ENCODE results near the gene UBAC2. TPM values are rescaled to one million over a fixed set of nuclear protein-coding genes. Genes with fewer than 3 reads are reported as not detected.

UBAC2 gene
- total and polyA plus RNA-seq, 2 donors = 42.8 to 69.1 TPM

- Histone ChIP-seq H3K4me1 (ENCODE audit: control insufficient read depth in 2 of 2, insufficient read depth in 2 of 2, low read length in 2 of 2) (peaks cover 9 to 25% of the 10 kb centered on the region in 2 donors), H3K4me3 (ENCODE audit: low read length in 2 of 2) (no peak overlapping the region), H3K27ac (ENCODE audit: low read depth in 1 of 2, low read length in 1 of 2) (peak overlapping the region; percentile 65 to 76), H3K36me3 (ENCODE audit: control insufficient read depth in 2 of 2, insufficient read depth in 2 of 2, low read length in 1 of 2) (peaks cover 9 to 19% of the 10 kb centered on the region in 2 donors), H3K27me3 (ENCODE audit: control insufficient read depth in 2 of 2, insufficient read depth in 1 of 2, low read length in 1 of 2) (no peaks in the 10 kb centered on the region), H3K9me3 (ENCODE audit: control insufficient read depth in 2 of 2, insufficient read depth in 1 of 2, low read length in 1 of 2) (no peaks in the 10 kb centered on the region)
- DNase-seq (ENCODE audit: low read depth in 6 of 9, low spot score in 9 of 9) = peak in 1 of 9 donors; percentile 56
- WGBS = 8% methylated on average over 1 of the region's 1 CpG
These were observed 81.9 kb downstream of the UBAC2 start for GRCh38 chr13:99282264-99283231.

GRCh38 chr13:99285432-99286182 lies 85.0 kb downstream of the UBAC2 start:
- WGBS = 96% methylated on average over 10 of the region's 10 CpGs
- Histone ChIP-seq H3K4me1 (ENCODE audit: control insufficient read depth in 2 of 2, insufficient read depth in 2 of 2, low read length in 2 of 2) (peaks cover 9 to 20% of the 10 kb centered on the region in 2 donors), H3K27ac (ENCODE audit: low read depth in 1 of 2, low read length in 1 of 2) (no peak overlapping the region)

GRCh38 chr13:99287551-99287950 lies 86.9 kb downstream of the UBAC2 start:
- peaks cover 4 to 10% of the 10 kb centered on the region in 2 donors for H3K4me1 ChIP-seq (ENCODE audit: control insufficient read depth in 2 of 2, insufficient read depth in 2 of 2, low read length in 2 of 2)
- no peak for DNase-seq (ENCODE audit: low read depth in 6 of 9, low spot score in 9 of 9)
- 90% methylated on average over 4 of the region's 4 CpGs for WGBS
- no peak overlapping the region for H3K27ac ChIP-seq (ENCODE audit: low read depth in 1 of 2, low read length in 1 of 2)
- H3K9me3 ChIP-seq (ENCODE audit: control insufficient read depth in 2 of 2, insufficient read depth in 1 of 2, low read length in 1 of 2) = no peaks in the 10 kb centered on the region
- no peaks in the 10 kb centered on the region for H3K27me3 ChIP-seq (ENCODE audit: control insufficient read depth in 2 of 2, insufficient read depth in 1 of 2, low read length in 1 of 2)
- no peak overlapping the region for H3K4me3 ChIP-seq (ENCODE audit: low read length in 2 of 2)
- H3K36me3 ChIP-seq (ENCODE audit: control insufficient read depth in 2 of 2, insufficient read depth in 2 of 2, low read length in 1 of 2) = peaks cover 8 to 9% of the 10 kb centered on the region in 2 donors

More at GRCh38 chr13:99285432-99286182, 85.0 kb downstream of the UBAC2 start:
- Histone ChIP-seq H3K9me3 (ENCODE audit: control insufficient read depth in 2 of 2, insufficient read depth in 1 of 2, low read length in 1 of 2) (no peaks in the 10 kb centered on the region), H3K27me3 (ENCODE audit: control insufficient read depth in 2 of 2, insufficient read depth in 1 of 2, low read length in 1 of 2) (no peaks in the 10 kb centered on the region), H3K4me3 (ENCODE audit: low read length in 2 of 2) (no peak overlapping the region), H3K36me3 (ENCODE audit: control insufficient read depth in 2 of 2, insufficient read depth in 2 of 2, low read length in 1 of 2) (peaks cover 8 to 12% of the 10 kb centered on the region in 2 donors)
- no peak for DNase-seq (ENCODE audit: low read depth in 6 of 9, low spot score in 9 of 9)

- 75% methylated on average over 2 of the region's 2 CpGs for WGBS
- Histone ChIP-seq H3K36me3 (ENCODE audit: control insufficient read depth in 2 of 2, insufficient read depth in 2 of 2, low read length in 1 of 2) (peaks cover 8 to 9% of the 10 kb centered on the region in 2 donors), H3K4me3 (ENCODE audit: low read length in 2 of 2) (no peak overlapping the region), H3K9me3 (ENCODE audit: control insufficient read depth in 2 of 2, insufficient read depth in 1 of 2, low read length in 1 of 2) (no peaks in the 10 kb centered on the region), H3K4me1 (ENCODE audit: control insufficient read depth in 2 of 2, insufficient read depth in 2 of 2, low read length in 2 of 2) (peaks cover 4 to 10% of the 10 kb centered on the region in 2 donors), H3K27me3 (ENCODE audit: control insufficient read depth in 2 of 2, insufficient read depth in 1 of 2, low read length in 1 of 2) (no peaks in the 10 kb centered on the region), H3K27ac (ENCODE audit: low read depth in 1 of 2, low read length in 1 of 2) (peak overlapping the region in 1 of 2 donors; percentile 21)
- no peak for DNase-seq (ENCODE audit: low read depth in 6 of 9, low spot score in 9 of 9)
These were observed 87.4 kb downstream of the UBAC2 start for GRCh38 chr13:99288089-99288488.

GRCh38 chr13:99289271-99289670 lies 88.6 kb downstream of the UBAC2 start:
- Histone ChIP-seq H3K36me3 (ENCODE audit: control insufficient read depth in 2 of 2, insufficient read depth in 2 of 2, low read length in 1 of 2) (peaks cover 11 to 14% of the 10 kb centered on the region in 2 donors), H3K27me3 (ENCODE audit: control insufficient read depth in 2 of 2, insufficient read depth in 1 of 2, low read length in 1 of 2) (no peaks in the 10 kb centered on the region), H3K4me3 (ENCODE audit: low read length in 2 of 2) (no peak overlapping the region), H3K9me3 (ENCODE audit: control insufficient read depth in 2 of 2, insufficient read depth in 1 of 2, low read length in 1 of 2) (no peaks in the 10 kb centered on the region), H3K4me1 (ENCODE audit: control insufficient read depth in 2 of 2, insufficient read depth in 2 of 2, low read length in 2 of 2) (peaks cover 4 to 10% of the 10 kb centered on the region in 2 donors), H3K27ac (ENCODE audit: low read depth in 1 of 2, low read length in 1 of 2) (no peak overlapping the region)
- WGBS = 94% methylated on average over 2 of the region's 2 CpGs
- DNase-seq (ENCODE audit: low read depth in 6 of 9, low spot score in 9 of 9) = no peak

- Histone ChIP-seq H3K27me3 (ENCODE audit: control insufficient read depth in 2 of 2, insufficient read depth in 1 of 2, low read length in 1 of 2) (no peaks in the 10 kb centered on the region), H3K36me3 (ENCODE audit: control insufficient read depth in 2 of 2, insufficient read depth in 2 of 2, low read length in 1 of 2) (peaks cover 11 to 17% of the 10 kb centered on the region in 2 donors), H3K4me1 (ENCODE audit: control insufficient read depth in 2 of 2, insufficient read depth in 2 of 2, low read length in 2 of 2) (peaks cover 4 to 10% of the 10 kb centered on the region in 2 donors), H3K27ac (ENCODE audit: low read depth in 1 of 2, low read length in 1 of 2) (no peak overlapping the region), H3K4me3 (ENCODE audit: low read length in 2 of 2) (no peak overlapping the region), H3K9me3 (ENCODE audit: control insufficient read depth in 2 of 2, insufficient read depth in 1 of 2, low read length in 1 of 2) (no peaks in the 10 kb centered on the region)
- DNase-seq (ENCODE audit: low read depth in 6 of 9, low spot score in 9 of 9) = no peak
- 95% methylated on average over 7 of the region's 7 CpGs for WGBS
These were observed 89.2 kb downstream of the UBAC2 start for GRCh38 chr13:99289674-99290337.

GRCh38 chr13:99290894-99291293 lies 90.2 kb downstream of the UBAC2 start:
- no peaks in the 10 kb centered on the region for H3K9me3 ChIP-seq (ENCODE audit: control insufficient read depth in 2 of 2, insufficient read depth in 1 of 2, low read length in 1 of 2)
- 99% methylated on average over 3 of the region's 3 CpGs for WGBS
- H3K36me3 ChIP-seq (ENCODE audit: control insufficient read depth in 2 of 2, insufficient read depth in 2 of 2, low read length in 1 of 2) = peaks cover 11 to 27% of the 10 kb centered on the region in 2 donors
- no peak overlapping the region for H3K4me3 ChIP-seq (ENCODE audit: low read length in 2 of 2)
- H3K4me1 ChIP-seq (ENCODE audit: control insufficient read depth in 2 of 2, insufficient read depth in 2 of 2, low read length in 2 of 2) = peaks cover under 1 to 8% of the 10 kb centered on the region in 2 donors
- no peaks in the 10 kb centered on the region for H3K27me3 ChIP-seq (ENCODE audit: control insufficient read depth in 2 of 2, insufficient read depth in 1 of 2, low read length in 1 of 2)
- no peak for DNase-seq (ENCODE audit: low read depth in 6 of 9, low spot score in 9 of 9)
- no peak overlapping the region for H3K27ac ChIP-seq (ENCODE audit: low read depth in 1 of 2, low read length in 1 of 2)

- Histone ChIP-seq H3K27ac (ENCODE audit: low read depth in 1 of 2, low read length in 1 of 2) (no peak overlapping the region), H3K4me1 (ENCODE audit: control insufficient read depth in 2 of 2, insufficient read depth in 2 of 2, low read length in 2 of 2) (peaks cover 0 to 5% of the 10 kb centered on the region in 2 donors), H3K36me3 (ENCODE audit: control insufficient read depth in 2 of 2, insufficient read depth in 2 of 2, low read length in 1 of 2) (peaks cover 5 to 23% of the 10 kb centered on the region in 2 donors), H3K27me3 (ENCODE audit: control insufficient read depth in 2 of 2, insufficient read depth in 1 of 2, low read length in 1 of 2) (no peaks in the 10 kb centered on the region), H3K9me3 (ENCODE audit: control insufficient read depth in 2 of 2, insufficient read depth in 1 of 2, low read length in 1 of 2) (no peaks in the 10 kb centered on the region), H3K4me3 (ENCODE audit: low read length in 2 of 2) (no peak overlapping the region)
- WGBS = 56% methylated on average over 2 of the region's 2 CpGs
- no peak for DNase-seq (ENCODE audit: low read depth in 6 of 9, low spot score in 9 of 9)
These were observed 92.5 kb downstream of the UBAC2 start for GRCh38 chr13:99293178-99293577.

All from thymus (tissue), 11 donors.